MM.1S (cell line): ENCODE measurements around the gene TAP1.

Experiments used
- DNase-seq: peaks from one replicate; pipeline ENCODE4 v3.0.0-alpha.2; 2015
- H2AFZ ChIP-seq: fragments of 300-600 bp; sonication (generic); 2 replicates; pipeline ENCODE4 v1.6.0; 2016; ENCODE audit warnings: antibody characterized with exemption, low read length
- H3F3A ChIP-seq: fragments of 300-600 bp; sonication (generic); 2 replicates; pipeline ENCODE4 v1.6.1; 2016; ENCODE audit warnings: mild to moderate bottlenecking, antibody characterized with exemption, low read length, moderate library complexity, mixed read lengths; ENCODE audit not compliant: insufficient read depth
- H3K27ac ChIP-seq: fragments of 300-600 bp; sonication (generic); 2 replicates; pipeline ENCODE4 v1.5.1; 2016; ENCODE audit warnings: mild to moderate bottlenecking, low read length
- H3K27me3 ChIP-seq: fragments of 300-600 bp; sonication (generic); replicated peaks from 2 replicates; pipeline ENCODE4 v1.6.0; 2016; ENCODE audit warnings: low read length; ENCODE audit not compliant: insufficient read depth
- H3K36me3 ChIP-seq: fragments of 300-600 bp; sonication (generic); replicated peaks from 2 replicates; pipeline ENCODE4 v1.6.1; 2016; ENCODE audit warnings: mild to moderate bottlenecking, low read length, mixed read lengths; ENCODE audit not compliant: insufficient read depth
- H3K4me1 ChIP-seq: fragments of 300-600 bp; sonication (generic); 2 replicates; pipeline ENCODE4 v1.6.1; 2016; ENCODE audit warnings: low read length, mixed read lengths
- H3K4me2 ChIP-seq: fragments of 300-600 bp; sonication (generic); 2 replicates; pipeline ENCODE4 v1.6.0; 2016; ENCODE audit warnings: low read depth, low read length
- H3K4me3 ChIP-seq: fragments of 300-600 bp; sonication (generic); 2 replicates; pipeline ENCODE4 v1.5.1; 2016; ENCODE audit warnings: low read length, mixed read lengths
- H3K79me2 ChIP-seq: fragments of 300-600 bp; sonication (generic); 2 replicates; pipeline ENCODE4 v1.6.1; 2016; ENCODE audit warnings: mixed run types, low read length, mixed read lengths
- H3K9ac ChIP-seq: fragments of 300-600 bp; sonication (generic); 2 replicates; pipeline ENCODE4 v1.6.1; 2016; ENCODE audit warnings: low read length, mixed read lengths
- H3K9me2 ChIP-seq: fragments of 300-600 bp; sonication (generic); replicated peaks from 2 replicates; pipeline ENCODE4 v1.6.1; 2016; ENCODE audit warnings: mild to moderate bottlenecking, low read length, mixed read lengths; ENCODE audit not compliant: insufficient read depth
- H3K9me3 ChIP-seq: fragments of 300-600 bp; sonication (generic); replicated peaks from 2 replicates; pipeline ENCODE4 v1.6.1; 2016; ENCODE audit warnings: mild to moderate bottlenecking, low read length, mixed read lengths; ENCODE audit not compliant: insufficient read depth
- H4K20me1 ChIP-seq: fragments of 300-600 bp; sonication (generic); 2 replicates; pipeline ENCODE4 v1.6.1; 2016; ENCODE audit warnings: mild to moderate bottlenecking, low read length, moderate library complexity, mixed read lengths; ENCODE audit not compliant: insufficient read depth
- EZH2 ChIP-seq: fragments of 300-600 bp; sonication (generic); optimal IDR thresholded peaks from 2 replicates; pipeline ENCODE3; 2017; ENCODE audit warnings: low read depth, mild to moderate bottlenecking, antibody characterized with exemption, low read length, mixed read lengths
- EZH2phosphoT487 ChIP-seq: fragments of 300-600 bp; sonication (generic); IDR thresholded peaks from 2 replicates; pipeline ENCODE4 v1.6.1; 2018; ENCODE audit warnings: antibody characterized with exemption, low read length
- TF ChIP-seq, protein P1 (sequence below): fragments of 300-600 bp; sonication (generic); IDR thresholded peaks from 2 replicates; pipeline ENCODE4 v1.5.1; 2016; ENCODE audit warnings: antibody characterized with exemption, low read length, mixed read lengths

Gene TAP1

DNA sequence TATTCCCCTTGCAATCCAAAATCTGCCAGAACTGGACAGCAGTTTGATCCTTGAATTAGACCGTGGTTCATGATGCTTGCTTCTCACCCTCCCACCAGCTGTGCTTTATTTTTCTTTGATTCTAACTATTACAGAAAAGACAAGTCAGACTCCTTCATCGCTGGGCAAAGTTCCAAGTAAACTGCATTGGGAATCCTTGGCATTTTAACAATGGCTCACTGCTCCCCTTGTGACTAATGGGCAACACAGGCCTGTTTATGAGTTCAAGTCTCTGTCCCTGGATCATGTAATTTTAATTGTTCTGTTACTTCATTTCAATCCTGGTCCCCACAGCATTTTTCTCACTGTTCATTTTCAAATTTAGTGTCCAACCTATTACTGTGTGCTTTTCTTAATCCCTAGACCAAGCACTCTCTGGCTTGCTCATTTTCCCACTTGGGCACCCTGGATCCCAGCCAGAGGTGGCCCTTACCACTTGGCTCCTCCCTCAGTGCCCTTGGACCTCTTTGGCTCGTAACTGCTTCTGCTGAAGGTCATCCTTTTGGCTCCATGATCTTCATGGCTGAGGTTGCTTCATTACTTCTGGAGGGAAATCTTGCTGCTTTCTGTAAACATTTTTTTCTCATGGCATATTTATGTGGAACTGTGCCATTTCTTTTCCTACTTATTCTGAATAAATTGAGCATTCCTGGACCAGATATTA, 33.3 kb upstream of the TAP1 start:
- no peak overlapping the region for H3K9ac ChIP-seq
- H3K9me2 ChIP-seq = no peaks in the 10 kb centered on the region
- no peaks in the 10 kb centered on the region for H3F3A ChIP-seq
- H3K27me3 ChIP-seq = peaks cover 7% of the 10 kb centered on the region; the same call in 1 of the 2 replicates
- H2AFZ ChIP-seq = no peak overlapping the region
- TF ChIP-seq EZH2 (no peak), EZH2phosphoT487 (no peak)
- TF ChIP-seq, protein P1, sequence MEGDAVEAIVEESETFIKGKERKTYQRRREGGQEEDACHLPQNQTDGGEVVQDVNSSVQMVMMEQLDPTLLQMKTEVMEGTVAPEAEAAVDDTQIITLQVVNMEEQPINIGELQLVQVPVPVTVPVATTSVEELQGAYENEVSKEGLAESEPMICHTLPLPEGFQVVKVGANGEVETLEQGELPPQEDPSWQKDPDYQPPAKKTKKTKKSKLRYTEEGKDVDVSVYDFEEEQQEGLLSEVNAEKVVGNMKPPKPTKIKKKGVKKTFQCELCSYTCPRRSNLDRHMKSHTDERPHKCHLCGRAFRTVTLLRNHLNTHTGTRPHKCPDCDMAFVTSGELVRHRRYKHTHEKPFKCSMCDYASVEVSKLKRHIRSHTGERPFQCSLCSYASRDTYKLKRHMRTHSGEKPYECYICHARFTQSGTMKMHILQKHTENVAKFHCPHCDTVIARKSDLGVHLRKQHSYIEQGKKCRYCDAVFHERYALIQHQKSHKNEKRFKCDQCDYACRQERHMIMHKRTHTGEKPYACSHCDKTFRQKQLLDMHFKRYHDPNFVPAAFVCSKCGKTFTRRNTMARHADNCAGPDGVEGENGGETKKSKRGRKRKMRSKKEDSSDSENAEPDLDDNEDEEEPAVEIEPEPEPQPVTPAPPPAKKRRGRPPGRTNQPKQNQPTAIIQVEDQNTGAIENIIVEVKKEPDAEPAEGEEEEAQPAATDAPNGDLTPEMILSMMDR = no peak
- no peak overlapping the region for H3K27ac ChIP-seq
- no peaks in the 10 kb centered on the region for H3K4me1 ChIP-seq
- no peaks in the 10 kb centered on the region for H3K36me3 ChIP-seq
- no peak overlapping the region for H3K4me3 ChIP-seq
- no peaks in the 10 kb centered on the region for H4K20me1 ChIP-seq
- no peaks in the 10 kb centered on the region for H3K9me3 ChIP-seq
- DNase-seq = no peak
- no peak overlapping the region for H3K4me2 ChIP-seq
- no peaks in the 10 kb centered on the region for H3K79me2 ChIP-seq

DNA sequence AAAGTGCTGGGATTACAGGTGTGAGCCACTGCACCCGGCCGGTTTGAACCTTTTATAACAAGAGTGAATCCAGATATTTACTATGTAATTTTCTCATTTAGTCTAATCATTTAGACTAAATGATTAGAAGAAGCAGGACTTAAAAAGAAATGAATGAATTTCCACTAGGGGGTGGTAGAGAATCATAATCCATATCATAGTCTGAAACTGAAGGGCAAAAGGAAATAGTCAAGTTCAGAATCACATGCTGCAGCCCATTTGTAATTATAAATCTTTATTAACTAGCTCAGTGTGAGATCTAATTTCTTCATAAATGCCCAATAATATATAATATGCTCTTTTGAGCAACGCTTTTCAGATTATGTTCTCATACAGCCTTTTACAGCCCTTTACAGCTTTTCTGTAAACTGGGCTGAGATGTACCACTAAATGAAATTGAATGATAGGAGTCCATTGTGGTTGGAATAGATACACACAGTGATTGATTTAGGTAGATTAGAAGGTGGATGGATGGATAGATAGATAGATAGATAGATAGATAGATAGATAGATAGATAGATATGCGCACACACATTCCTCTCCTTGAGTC, 32.3 kb upstream of the TAP1 start:
- H3K27ac ChIP-seq = no peak overlapping the region
- H3K4me2 ChIP-seq = no peak overlapping the region
- no peaks in the 10 kb centered on the region for H4K20me1 ChIP-seq
- H3K79me2 ChIP-seq = no peaks in the 10 kb centered on the region
- TF ChIP-seq EZH2phosphoT487 (no peak), EZH2 (no peak)
- TF ChIP-seq, protein P1 = peak; percentile 60
- no peaks in the 10 kb centered on the region for H3K9me2 ChIP-seq
- H2AFZ ChIP-seq = no peak overlapping the region
- H3F3A ChIP-seq = no peaks in the 10 kb centered on the region
- H3K27me3 ChIP-seq = peaks cover 7% of the 10 kb centered on the region; the same call in 1 of the 2 replicates
- DNase-seq = peak; percentile 72
- no peaks in the 10 kb centered on the region for H3K36me3 ChIP-seq
- 0 out of 2 replicates have a peak, but pooled peaks cover 2% of the 10 kb centered on the region for H3K4me1 ChIP-seq
- no peaks in the 10 kb centered on the region for H3K9me3 ChIP-seq
- no peak overlapping the region for H3K9ac ChIP-seq
- H3K4me3 ChIP-seq = no peak overlapping the region

DNA sequence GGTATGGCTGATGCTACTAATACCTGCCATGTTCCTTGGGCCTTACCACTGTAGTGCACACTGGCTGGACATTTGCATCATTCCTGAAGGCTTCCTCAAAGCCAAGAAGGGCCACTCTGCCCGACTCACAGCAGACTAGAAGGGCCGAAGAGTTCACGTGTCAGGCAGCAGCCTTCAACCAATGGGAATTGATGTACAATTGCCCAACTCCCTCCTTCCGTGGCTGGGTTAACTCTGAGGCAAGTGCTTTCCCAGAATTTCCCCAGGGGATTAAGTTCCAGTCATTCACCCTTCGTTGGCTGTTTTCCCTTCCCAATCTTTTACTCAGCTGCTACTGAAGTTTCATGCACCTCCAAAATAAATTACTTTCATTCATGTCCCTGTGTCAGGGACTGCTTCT, 30.3 kb upstream of the TAP1 start:
- no peaks in the 10 kb centered on the region for H3K9me3 ChIP-seq
- no peak overlapping the region for H3K4me3 ChIP-seq
- no peaks in the 10 kb centered on the region for H3K36me3 ChIP-seq
- no peak overlapping the region for H3K4me2 ChIP-seq
- 0 out of 2 replicates have a peak, but pooled peaks cover 4% of the 10 kb centered on the region for H3K4me1 ChIP-seq
- H3F3A ChIP-seq = no peaks in the 10 kb centered on the region
- H3K27me3 ChIP-seq = peaks cover 7% of the 10 kb centered on the region; the same call in 1 of the 2 replicates
- H4K20me1 ChIP-seq = no peaks in the 10 kb centered on the region
- TF ChIP-seq EZH2phosphoT487 (no peak), EZH2 (no peak)
- TF ChIP-seq, protein P1 = no peak
- H3K27ac ChIP-seq = no peak overlapping the region
- H3K9ac ChIP-seq = no peak overlapping the region
- DNase-seq = no peak
- H3K79me2 ChIP-seq = no peaks in the 10 kb centered on the region
- H2AFZ ChIP-seq = no peak overlapping the region
- no peaks in the 10 kb centered on the region for H3K9me2 ChIP-seq
